HG02884 (cell line): ENCODE data around the gene BMS1.
"Not testable (repeated sequence)": the region's sequence is repeated elsewhere in the genome, so short reads cannot be mapped to it uniquely, and the experiment has no call there.

Source experiments
- ATAC-seq: cut with Tn5 transposase; IDR thresholded peaks from one replicate; pipeline ENCODE4 v1.9.1; 2021; ENCODE audit warnings: mild to moderate bottlenecking, moderate library complexity; ENCODE audit not compliant: unreplicated experiment

BMS1 gene

DNA sequence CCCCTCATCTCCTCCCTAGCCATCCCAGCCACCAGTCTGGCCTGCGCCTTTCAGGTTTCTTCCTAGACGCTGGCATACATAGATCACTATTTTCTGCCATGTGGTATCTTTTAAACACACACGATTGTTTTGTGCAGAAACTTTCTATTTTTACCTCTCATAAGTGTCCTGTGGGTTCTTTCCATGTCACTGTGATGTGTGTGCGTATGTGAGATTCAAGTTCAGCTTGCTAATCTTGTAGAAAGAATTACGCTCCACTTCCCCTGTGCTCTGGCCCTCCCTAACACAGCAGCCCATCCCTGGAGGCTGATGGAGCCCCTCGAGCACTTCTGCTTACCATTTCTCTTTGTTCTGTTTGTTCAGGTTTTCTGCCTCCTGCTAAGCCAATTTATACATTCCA, 80.2 kb downstream of the BMS1 start:
- not testable (repeated sequence) for ATAC-seq

DNA sequence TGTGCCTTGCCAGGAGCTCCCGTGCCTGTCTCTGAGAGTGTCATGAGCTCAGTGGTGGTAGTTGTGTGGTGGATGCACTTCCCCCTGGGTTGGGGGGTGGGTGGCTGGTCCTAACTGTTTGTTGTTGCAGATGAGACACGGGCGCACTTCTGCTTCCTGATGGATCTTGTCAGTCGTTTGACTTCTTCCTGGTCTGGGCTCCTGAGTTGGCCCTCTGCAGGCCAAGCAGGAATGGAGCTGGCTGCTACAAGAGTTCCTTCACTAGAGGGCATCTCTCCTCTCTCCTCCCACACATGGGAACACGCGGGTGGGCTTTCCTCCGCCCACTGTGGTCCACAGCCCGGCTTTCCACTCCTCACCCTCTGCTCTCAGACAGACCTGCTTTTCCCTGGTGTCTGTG, 82.0 kb downstream of the BMS1 start:
- ATAC-seq, result no peak

DNA sequence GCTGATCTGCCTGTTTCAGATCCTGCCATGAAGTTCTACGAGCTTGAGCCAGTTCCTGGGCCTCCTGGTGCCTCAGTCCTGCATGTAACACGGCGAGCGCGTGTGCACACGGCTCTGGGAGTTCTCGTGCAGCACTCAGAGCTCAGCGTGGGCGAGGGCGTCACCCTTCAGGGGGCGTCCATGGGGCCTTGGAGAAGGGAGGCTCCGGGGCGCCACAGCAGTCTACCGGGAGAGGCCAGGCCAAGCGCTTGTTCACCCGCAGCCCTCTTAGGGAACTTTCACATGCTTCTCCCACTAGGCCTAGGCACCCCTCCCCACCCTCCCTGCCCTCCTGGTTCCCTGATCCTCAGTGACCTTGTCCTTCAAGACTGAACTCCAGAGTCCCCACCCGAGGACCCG, 83.1 kb downstream of the BMS1 start:
- ATAC-seq, result no peak

DNA sequence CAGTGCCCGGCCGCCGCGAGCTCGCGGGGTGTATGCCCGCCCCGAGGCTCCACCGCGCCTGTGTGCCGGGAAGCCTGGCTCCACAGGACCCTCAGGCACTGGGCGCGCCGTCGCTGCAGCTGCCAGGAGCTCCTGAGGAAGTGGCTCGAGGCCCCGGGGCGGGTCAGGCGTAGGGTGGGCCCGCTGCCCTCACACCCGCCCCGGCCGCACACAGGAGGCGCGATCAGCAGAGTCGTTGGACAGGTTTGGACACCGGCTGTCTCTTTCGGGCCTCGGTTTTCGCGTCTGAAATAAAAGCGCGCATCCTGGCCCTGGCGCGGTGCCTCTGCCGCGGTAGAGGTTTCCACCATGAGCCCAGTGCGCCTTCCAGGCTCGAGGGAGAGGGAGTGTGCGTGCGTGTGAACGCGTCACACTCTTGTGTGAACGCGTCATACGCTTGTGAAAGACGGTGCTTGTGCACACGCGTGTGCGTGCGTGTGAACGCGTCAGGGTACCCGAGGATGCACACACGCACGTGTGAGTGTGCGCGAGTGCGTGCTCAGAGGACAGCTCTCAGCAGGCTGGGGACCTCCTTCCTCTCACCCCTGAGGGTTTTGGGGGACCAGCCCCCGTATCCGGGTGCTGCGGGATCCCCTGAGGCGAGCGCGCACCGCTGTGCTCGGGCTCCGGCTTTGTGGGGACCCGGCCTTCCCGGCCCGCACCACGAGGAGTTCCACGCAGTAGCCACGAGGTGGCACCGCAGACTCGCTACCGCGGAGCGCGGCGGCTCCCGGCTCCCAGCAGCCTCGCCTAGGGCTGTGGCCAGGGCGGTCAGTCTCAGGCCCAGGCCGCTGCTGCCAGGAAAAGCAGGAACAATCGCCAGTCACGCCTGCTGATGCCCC, 83.8 kb downstream of the BMS1 start:
- peak; percentile 85 for ATAC-seq

DNA sequence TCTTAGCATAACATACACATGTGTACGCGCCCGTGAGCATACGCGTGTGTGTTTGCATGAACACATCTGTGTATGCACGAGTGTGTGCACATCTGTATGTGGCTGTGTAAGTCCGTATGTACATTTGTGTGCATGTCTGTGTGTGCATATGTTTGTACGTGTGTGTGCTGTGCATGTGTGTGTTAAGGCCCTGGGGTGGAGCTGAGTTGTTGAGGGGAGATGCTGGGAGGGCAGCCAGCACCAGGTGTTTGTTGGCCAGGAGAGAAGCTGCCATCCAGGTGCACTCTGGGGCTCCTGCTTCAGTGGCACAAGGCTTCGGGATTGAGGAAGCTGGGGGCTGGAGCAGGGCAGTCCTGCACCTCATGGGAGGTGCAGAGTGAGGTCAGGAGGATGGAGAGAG, 85.0 kb downstream of the BMS1 start:
- ATAC-seq, result no peak

DNA sequence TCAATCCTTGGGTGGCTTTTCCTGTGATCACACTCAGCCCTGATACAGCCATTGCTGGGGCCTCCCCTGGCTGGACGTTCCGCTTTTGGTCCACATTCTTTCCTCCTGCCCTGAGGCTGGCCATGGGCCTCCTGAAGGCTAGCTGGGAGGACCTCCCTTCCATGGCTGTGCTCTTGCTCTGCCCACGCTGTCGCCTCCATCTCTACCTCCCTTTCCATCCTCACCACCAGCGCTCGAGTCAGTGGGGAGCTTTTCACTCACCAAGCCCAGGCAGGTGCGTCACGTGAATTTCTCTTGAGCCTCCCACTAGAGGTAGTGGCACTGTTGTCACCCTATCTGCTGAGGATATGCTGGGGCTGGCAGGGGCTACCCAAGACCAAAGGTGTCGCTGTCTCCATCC, 85.9 kb downstream of the BMS1 start:
- ATAC-seq, result no peak

DNA sequence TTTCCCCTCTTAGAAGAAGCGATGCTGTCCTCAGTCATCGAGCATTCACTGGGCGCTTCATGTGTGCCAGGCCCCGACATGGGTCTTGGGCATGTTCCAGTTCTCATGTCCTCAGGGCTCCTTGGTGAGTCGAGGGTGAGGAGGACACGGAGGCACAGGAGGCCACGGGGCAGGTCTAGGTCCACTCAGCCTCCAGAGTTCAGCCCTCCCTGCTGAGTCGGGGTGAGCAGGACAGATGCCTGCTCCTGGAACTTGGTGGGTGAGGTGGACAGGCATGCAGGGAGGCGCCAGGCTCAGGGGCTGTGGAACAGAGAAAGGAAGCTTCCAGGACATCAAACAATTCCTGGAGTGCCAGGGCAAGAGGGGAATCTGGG, 87.4 kb downstream of the BMS1 start:
- no peak for ATAC-seq

DNA sequence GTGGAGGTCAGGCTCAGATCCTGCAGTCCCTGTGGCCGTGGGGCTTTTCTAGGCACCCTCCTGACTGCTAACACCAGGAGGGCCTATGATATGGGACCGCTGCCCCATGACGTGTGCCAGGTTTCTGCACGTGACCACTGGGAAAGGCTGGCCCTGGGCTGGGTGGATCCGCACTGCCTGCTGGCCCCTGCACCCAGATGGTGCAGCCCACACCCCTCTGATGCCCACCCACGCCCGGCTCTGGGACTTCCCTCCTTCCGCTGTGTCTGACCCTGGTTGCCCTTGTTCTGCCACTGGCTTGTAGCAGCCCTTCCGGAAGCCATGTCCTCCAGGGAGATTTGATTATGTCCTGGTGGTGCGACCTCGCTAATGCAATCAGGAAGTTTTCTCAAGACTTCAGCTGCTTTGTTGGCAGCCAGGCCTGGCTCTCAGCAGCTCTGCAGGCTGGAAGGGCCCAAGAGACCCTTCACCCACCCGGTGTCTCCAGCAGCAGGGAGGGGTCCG, 88.6 kb downstream of the BMS1 start:
- not testable (repeated sequence) for ATAC-seq

DNA sequence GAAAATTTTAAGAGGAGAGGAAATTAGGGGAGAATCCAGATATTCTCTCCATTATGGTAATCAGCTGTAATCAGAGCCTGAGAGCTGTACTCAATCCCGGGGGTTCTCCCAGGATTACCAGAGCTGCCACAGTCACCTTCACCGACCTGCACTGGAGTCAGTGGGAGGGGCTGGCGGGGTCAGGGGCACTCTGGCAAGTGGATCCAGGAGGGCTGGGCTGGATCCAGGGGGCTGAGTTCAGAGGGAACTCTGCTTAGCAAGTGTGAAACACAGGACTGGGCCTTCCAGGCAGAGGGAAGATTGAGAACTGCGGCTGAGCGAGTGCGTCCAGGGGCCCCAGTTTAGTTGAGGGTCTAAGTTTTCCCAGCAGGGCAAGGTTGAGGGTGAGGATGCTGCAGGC, 89.2 kb downstream of the BMS1 start:
- no peak for ATAC-seq

DNA sequence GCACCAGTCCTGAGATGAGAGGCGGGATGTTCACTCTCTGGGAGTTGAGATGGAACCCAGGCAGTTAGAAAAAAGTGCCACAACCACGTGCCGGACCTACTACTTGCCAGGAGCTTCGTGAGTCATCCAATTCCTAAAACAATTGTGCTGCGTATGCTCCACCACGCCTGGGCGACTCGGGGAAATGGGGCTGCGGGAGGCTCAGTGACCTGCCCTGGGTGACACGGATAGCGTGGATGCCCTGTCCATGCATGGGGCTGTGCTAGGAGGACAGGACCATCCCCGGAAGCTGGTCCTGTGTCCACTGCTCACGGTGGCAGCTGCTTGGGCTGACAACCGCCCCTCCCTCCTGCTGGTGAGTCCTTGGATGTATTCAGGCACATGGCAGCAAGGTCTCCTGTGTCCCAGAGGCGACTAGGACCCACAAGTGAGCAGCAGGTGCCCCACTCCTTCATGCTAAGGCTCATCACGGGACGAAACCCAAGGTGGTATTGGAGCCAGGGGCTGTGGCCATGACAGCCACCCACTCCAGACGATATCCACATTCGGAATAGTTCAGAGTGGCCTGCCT, 90.4 kb downstream of the BMS1 start:
- ATAC-seq, result no peak

DNA sequence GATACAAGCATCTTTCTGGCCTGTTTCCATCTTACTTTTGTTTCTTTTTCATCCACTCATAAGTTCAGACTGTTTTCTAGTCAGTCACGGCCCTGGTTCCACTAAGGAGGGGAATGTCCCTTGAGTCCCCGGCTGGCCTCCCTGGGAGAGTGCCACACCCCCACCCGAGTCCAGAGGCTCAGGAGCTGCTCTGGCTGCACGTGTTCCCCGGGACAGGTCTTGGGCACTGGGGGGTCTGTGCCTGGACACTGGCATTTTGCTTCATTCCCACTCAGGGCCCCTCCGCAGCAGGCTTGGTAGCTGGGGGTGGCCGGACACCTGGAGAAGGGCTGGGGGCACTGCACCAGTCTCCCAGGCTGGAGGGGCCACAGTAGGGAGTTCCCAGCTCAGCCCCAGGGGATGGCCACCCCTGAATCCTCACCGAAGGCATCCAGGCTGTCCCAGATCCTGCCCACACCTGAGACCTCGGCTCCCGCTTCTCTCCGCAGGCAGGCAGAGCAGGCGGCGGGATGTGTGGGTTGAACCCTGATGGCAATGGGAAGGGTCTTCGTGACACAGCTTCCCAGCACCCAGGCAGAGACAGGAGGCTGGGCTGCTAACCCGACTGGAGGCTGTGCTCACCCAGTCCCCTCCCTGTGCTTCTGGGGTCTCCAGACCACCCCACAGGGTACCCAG, 92.3 kb downstream of the BMS1 start:
- no peak for ATAC-seq

DNA sequence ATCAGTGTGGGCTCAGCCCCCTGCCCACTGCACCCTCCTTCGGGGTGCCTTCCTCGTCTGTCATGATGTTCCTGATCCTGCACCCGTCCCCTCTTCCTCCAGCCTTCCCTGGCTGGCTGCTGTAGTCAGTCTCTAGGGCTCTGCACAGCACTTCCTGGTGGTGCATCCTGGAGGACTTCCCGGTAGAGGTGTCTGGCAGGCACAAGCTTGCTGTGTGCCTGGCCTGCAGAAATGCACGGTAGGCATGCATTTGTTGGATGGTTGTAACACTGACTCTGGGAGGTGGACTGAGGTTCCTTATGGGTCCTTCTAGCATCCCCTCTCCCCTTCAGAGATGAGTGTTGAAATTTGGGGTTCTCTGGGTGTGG, 92.8 kb downstream of the BMS1 start:
- ATAC-seq, result no peak

DNA sequence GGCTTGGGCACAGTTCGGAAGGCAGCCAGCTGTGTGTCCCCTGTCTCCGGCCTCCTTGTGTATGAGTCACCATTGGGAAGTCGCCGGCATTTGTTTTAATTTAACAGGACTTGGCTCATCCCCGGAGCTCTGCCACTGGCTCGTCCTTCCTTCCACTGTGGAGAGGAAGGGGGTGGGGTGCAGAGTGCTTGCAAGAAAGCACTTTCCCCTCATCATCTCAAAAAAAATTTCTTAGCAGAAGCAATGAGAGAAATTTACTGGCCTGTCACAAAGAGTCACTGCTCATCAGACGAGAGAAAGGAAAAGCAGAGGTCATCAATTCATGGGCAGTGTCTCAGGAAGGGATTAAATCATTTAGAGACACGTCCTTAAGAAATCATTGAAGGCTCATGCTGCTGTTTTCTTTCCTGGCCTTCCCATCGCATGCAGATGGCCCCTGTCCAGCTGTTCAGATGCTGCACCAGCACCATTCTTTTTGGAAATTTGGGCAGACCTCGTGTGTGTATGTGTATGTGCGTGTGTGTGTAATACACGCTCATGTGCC, 93.3 kb downstream of the BMS1 start:
- no peak for ATAC-seq

DNA sequence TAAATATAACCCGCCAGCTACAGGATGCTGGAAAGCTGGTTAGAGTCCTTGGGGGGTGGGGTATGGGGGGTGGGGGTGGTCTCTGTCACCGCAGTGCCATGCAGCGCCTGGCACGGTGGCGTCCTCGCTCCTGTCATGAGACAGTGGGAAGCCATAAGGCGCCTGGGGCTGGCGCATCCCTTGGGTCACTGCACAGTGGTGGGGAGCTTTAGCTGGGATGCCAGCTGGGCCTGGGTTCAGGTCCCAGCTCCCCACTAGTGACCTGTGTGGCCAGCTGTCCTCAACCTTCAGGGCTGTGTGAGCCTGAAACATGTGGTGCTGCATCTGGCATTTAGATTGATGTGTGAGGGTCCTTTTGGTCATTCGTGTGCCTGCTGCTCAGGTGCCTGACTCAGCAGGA, 93.9 kb downstream of the BMS1 start:
- ATAC-seq, result no peak

DNA sequence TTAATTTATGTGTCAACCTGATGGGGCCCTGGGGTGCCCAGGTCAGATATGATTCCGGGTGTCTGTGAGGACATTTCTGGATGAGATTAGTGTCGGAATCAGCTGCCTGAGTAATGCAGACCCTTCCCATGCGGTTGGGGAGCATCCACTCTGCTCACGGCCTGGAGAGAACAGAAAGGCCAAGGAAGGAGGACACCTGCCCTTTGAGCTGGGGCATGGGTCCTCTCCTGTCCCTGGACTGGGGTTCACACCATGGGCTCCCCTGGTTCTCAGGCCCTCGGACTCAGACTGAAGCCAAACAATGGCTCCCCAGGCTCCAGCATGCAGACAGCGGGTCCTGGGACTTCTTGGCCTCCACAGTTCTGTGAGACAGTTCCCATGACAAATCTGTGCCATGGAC, 94.3 kb downstream of the BMS1 start:
- ATAC-seq, result no peak

DNA sequence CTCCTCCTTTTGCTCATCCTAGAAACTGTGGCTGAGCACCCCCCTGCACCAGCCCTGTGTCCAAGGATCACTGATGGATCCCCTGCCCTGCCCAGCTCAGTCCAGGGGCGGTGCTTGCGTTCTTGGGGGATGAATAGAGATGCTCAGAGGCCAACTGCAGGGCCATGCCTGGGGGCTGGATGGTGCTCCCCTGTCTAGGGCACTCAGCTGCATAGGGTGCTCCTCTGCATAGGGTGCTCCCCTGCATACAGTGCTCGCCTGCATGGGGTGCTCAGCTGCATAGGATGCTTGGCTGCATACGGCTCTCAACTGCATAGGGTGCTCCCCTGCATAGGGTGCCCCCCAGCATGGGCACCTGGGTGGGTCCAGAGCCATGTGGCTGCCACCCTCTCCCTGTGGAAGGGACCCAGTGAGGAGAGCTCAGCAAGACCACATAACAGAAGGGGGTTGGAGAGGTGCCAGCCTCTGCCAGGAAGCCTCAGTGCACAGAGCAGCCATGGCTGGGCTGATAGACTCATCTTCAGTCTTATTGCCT, 95.0 kb downstream of the BMS1 start:
- no peak for ATAC-seq

DNA sequence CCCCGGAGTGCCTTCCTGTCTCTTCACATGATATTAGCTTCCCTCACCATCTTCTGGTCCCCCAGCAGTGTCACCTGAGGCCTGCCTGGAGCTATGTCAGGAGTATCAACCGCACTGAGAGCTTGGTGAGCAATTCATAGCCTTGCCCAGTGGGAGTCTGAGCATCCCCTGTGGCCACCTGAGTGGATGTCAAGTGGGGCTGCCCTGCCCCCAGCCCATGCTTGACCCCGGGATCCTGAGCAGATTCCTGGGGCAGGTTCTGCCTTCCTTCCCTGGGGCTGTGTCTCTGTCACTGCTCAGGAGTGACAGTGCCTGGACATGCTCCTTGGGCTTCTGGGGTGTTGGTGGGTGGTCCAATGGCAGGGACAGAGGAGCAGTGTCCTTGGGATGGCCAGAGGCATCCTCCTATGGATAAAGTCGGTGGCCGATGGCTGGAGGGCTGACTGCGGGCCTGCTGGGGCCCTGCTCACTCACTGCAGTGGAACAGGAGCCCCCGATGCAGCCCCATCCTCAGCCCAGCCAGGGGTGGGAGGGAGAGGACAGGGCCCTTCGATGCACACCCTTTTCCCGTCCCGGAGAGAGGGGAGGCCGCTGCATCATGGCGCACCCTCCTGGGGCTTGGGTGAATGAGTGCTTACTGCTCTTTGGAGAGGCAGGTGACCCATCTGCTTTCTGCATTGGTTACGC, 95.7 kb downstream of the BMS1 start:
- ATAC-seq, result no peak

DNA sequence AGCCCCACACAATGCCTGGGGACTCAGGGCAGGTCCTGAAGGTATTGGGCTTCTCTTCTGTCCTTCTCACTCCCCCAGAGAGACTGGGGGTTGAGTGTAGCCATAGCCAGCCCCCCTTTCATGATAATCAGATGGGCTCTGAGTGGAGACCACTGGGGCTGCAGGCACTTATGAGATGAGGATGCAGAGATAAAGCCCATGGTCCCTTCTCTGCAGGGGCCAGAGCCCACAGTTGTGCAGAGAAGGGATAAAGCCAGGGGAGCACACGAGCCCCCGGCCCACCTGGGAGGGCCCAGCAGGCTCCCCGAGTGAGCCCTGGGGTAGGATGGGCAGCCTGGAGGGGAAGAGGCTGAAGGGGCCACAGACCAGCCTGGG, 96.2 kb downstream of the BMS1 start:
- no peak for ATAC-seq

DNA sequence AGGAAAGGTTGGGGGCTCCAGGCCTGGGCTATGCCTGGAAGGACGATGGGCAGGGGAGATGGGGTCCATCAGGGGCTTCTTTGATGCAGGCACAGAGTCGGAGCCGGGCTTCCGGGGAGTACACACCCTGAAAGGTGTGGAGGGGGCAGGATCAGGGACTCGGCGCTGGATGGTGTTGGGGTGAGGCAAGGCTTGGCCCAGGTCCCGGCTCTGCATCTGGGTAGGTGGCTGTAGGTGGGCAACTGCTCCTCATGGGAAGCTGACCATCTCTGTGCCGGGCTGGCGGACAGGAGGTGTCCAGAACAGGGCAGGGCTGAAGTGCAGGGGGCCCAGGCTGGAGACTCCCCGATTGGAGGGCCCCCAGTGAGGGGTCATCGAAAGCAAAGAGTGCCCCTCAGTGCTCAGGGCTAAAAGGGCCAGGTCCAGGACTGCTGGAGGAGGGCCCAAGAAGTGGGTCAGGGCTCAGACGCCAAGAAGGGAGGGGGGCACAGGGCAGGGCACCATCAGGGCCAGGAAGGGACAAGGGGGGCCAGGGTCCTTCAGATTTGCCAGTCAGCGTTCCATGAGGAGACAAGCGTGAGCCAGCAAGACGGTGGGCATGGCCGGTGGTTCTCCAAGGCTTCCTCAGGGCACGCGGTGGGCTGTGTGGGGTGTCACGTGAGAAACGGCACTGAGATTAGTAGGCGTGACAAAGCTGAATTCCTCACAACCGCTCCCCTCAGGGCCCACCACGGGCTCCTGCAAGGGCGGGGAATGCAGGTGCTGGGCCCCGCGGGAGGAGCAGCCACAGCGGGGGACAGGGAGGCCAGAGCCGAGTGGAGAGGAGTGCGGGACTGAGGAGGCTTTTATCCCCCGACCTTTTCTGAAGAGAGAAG, 97.0 kb downstream of the BMS1 start:
- ATAC-seq, result no peak

DNA sequence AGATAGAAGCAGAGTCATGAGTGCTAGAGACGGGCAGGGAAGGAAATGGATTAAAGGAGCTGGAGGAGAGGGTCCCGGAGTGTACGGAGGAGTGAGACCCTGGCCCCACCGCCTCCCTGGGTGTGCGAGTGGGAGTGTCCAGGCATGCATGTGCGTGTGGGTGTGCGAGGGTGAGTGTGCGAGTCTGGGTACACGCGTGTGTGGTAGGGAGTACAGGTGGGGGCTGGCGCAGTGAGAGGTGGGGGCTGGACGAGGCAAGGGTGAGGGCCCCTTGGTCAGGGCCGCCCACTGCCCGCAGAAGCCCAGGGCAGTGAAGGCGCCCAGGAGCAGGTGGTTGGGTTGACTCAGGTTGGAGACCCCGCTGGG, 97.6 kb downstream of the BMS1 start:
- no peak for ATAC-seq
